Right lobe of liver (tissue), 4 donors: Measurements from ENCODE around the gene IRAK1.

ENCODE experiments used
- CTCF ChIP-seq, 4 donors: fragments of 200-600 bp in 3 of 4; fragments of 450-650 bp in 1 of 4; IDR thresholded peaks; one replicate each; pipeline versions ENCODE4 v1.5.1 to v1.8.0; 2016 to 2022; ENCODE audit warnings: antibody characterized with exemption in 4 of 4, mild to moderate bottlenecking in 2 of 4
- POLR2A ChIP-seq: fragments of 450-650 bp; IDR thresholded peaks from one replicate; pipeline ENCODE4 v1.6.1; 2017; ENCODE audit warnings: antibody characterized with exemption, mild to moderate bottlenecking
- donor health status: DM: no; HTN: no; CAD: no.
- donor health status: DM: no; HTN: no; CAD: no.
- donor health status: DM: no; HTN: yes; CAD: no.

GRCh38 chrX:154040863-154041262, 21.2 kb upstream of the IRAK1 start:
- TF ChIP-seq POLR2A (no peak), CTCF (IDR thresholded peaks at IDR 0.05) (no peak)
